Fibroblast of mammary gland (primary cell): Measurements from ENCODE around the gene XPOT.

Experiments used
- DNase-seq: peaks from one replicate; pipeline ENCODE4 v3.0.0-alpha.2; 2010; ENCODE audit warnings: low read depth
- H3K4me3 ChIP-seq: 2 replicates; pipeline ENCODE4 v1.5.1; 2011; ENCODE audit warnings: low read depth, mild to moderate bottlenecking, low read length, moderate library complexity; ENCODE audit not compliant: control insufficient read depth
- TF ChIP-seq, protein P1 (sequence below): conservative IDR thresholded peaks from 2 replicates; pipeline ENCODE4 v1.5.1; 2011; ENCODE audit warnings: low read depth, low read length, inconsistent platforms; ENCODE audit not compliant: control insufficient read depth, insufficient read depth

The XPOT gene

DNA sequence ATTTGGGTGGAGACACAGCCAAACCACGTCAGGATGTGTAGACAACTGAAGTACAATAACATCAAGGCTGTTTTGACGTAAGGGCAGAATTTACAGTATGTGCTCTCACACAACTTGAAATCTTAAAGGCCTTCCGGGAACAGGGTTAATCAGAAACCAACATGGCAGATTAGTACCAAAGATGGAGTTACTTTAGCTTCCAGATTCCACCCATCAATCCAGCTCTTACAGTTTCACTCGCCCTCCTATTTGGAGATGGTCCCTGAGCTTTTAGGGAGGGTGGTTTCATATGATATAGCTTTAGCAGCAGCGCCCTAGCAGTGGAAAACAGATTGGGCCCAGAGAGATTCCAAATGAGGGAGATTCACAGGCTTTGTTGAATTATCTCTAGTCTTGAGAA is 2.0 kb upstream of the XPOT start:
- TF ChIP-seq, protein P1, sequence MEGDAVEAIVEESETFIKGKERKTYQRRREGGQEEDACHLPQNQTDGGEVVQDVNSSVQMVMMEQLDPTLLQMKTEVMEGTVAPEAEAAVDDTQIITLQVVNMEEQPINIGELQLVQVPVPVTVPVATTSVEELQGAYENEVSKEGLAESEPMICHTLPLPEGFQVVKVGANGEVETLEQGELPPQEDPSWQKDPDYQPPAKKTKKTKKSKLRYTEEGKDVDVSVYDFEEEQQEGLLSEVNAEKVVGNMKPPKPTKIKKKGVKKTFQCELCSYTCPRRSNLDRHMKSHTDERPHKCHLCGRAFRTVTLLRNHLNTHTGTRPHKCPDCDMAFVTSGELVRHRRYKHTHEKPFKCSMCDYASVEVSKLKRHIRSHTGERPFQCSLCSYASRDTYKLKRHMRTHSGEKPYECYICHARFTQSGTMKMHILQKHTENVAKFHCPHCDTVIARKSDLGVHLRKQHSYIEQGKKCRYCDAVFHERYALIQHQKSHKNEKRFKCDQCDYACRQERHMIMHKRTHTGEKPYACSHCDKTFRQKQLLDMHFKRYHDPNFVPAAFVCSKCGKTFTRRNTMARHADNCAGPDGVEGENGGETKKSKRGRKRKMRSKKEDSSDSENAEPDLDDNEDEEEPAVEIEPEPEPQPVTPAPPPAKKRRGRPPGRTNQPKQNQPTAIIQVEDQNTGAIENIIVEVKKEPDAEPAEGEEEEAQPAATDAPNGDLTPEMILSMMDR, result no peak
- H3K4me3 ChIP-seq, result no peak overlapping the region
- no peak for DNase-seq

DNA sequence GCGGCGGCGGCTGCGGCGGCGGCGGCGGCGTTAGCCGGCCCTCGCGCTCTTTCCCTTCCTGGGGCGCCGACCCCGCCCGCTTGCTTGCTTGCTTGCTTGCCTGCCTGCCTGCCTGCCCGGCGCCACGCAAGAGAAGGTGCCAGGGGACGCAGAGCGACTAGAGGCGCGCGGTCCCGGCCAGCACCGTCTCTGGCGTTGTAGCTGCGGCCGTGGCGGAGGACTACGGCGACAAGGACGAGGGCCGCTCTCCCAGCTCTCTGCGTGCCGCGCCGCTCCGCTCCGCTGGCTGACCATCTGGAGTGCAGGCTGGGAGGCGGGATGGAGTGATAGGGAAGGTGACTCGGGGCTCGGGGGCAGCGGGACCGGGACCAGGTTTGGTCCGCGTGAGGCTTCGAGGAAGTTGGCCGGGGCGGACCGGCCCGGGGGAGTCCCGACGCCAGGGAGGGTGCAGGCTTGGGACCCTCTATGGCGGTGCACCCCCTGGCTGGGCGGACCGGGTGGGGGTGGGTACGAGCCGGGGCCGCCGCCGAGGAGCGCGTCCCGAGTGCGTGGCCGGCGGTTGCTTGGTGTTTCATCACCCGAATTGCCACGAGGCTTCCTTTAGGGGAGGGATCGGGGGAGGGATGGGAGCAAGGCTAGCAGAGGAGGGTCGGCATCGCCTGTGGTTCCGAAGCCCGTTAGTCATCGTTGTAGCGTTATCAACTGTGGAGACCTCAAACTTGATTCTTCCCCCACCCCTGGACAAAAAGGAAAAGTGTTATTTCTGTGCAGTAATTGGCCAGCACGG is 471 bp downstream of the XPOT start:
- DNase-seq, result peak; percentile 67
- H3K4me3 ChIP-seq, result peak overlapping the region; percentile 75
- TF ChIP-seq, protein P1, result no peak

DNA sequence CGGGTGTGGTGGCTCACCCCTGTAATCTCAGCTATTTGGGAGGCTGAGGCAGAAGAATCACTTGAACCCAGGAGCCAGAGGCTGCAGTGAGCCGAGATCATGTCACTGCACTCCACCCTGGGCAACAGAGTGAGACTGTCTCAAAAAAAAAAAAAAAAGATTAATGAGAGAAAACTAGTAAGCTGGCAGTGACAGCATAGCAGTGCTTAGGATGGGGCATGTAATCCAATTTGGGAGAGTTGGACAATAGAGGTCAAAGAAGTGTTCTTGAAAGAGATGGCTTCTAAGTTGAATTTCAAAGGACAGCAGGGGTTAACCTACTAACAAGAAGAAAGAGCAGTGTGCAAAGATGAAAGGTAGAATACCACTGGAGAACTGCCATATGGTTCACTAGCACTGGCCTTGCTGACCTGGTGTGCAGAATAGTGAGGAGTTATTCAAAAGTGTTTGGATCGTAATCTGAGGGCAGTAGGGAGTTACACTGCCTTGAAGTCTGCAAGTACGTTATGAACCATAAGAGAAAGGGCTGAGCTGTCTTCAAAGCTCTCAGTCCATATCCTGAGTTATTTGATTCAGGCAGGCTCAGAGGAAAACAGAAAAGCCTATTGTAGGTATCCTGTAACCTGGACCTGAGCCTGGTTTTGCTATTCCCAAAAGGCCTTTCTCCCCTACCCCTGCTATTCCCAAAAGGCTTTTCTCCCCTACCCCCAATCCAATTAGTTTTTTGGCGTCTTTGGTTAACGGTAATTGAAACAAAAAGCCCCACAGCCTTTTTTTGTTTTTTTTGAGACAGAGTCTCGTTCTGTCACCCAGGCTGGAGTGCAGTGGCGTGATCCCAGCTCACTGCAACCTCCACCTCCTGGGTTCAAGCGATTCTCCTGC is 3.4 kb downstream of the XPOT start:
- TF ChIP-seq, protein P1, result no peak
- no peak overlapping the region for H3K4me3 ChIP-seq
- no peak for DNase-seq

DNA sequence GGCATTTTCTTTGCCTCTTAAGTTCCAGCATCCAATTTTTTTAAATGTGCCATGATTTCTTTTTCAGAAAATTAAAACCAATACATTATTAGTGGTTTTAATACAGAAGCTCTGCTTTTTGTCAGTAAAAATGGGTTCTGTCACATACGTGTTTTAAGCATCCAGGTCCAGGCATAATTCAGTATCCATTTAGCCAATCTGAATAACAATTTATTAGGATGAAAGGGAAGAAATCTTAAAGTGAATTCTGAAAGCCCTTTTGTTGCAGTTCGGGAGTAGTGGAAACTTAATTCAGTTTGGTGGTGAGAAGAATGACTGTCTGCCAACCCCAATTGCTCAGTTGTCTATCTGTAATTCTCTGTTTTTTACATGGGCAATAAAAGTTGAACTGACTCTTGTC is 7.2 kb downstream of the XPOT start:
- TF ChIP-seq, protein P1, result no peak
- no peak overlapping the region for H3K4me3 ChIP-seq
- DNase-seq, result no peak

DNA sequence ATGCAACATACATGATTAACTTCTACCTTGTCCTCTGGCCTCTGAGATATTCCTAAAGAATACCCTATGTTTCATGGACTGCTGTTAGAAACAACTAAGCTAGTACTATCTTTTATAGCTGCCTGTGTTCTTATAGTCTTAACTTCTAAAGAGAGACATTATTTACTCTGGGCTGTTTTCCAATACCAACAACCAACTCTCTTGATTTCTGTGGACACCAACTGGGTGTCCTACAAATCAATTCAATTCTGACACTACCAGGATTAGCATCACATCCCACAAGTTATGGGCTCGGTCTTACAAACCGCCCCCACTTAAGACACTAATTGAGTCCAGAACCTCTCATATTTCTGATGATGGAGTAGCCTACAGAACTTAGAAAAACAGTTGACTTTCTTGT is 8.3 kb downstream of the XPOT start:
- DNase-seq, result peak; percentile 36
- TF ChIP-seq, protein P1, result no peak
- no peak overlapping the region for H3K4me3 ChIP-seq

DNA sequence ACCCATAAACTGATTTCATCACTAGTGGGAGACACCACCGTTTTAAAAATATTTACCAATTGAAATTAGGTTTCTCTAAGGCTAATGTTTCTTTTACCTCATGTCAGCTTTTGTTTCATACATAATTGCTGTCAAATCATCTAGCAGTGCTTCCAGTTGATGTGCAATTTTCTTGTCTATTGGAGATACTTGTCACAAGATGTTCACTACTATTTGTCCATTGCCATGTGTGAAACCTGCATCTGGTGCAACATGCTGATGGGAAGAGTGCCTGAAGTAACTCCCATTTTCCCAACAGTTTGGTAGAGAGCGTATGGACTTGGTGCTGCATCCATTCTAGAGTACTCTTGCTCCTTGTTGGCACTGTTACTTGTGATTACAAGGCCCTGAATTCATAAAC is 9.7 kb downstream of the XPOT start:
- H3K4me3 ChIP-seq, result no peak overlapping the region
- DNase-seq, result no peak
- TF ChIP-seq, protein P1, result no peak
